BLaER1 (cell line): ENCODE data around the gene MAGI2.
"Not testable (repeated sequence)": the region's sequence is repeated elsewhere in the genome, so short reads cannot be mapped to it uniquely, and the experiment has no call there.

Source experiments
- H3K27ac ChIP-seq: shearing (Covaris generic); formaldehyde crosslinking; 2 replicates; pipeline ENCODE4 v1.8.1; 2022
- H3K27me3 ChIP-seq: shearing (Covaris generic); formaldehyde crosslinking; 2 replicates; pipeline ENCODE4 v1.8.1; 2022
- H3K36me3 ChIP-seq: shearing (Covaris generic); formaldehyde crosslinking; 2 replicates; pipeline ENCODE4 v1.8.1; 2022
- H3K4me1 ChIP-seq: shearing (Covaris generic); formaldehyde crosslinking; 2 replicates; pipeline ENCODE4 v1.8.1; 2022
- H3K4me2 ChIP-seq: shearing (Covaris generic); formaldehyde crosslinking; 2 replicates; pipeline ENCODE4 v1.8.1; 2022
- H3K4me3 ChIP-seq: shearing (Covaris generic); formaldehyde crosslinking; 2 replicates; pipeline ENCODE4 v1.8.1; 2022
- H3K9ac ChIP-seq: shearing (Covaris generic); formaldehyde crosslinking; 2 replicates; pipeline ENCODE4 v1.8.1; 2022
- H3K9me3 ChIP-seq: shearing (Covaris generic); formaldehyde crosslinking; 2 replicates; pipeline ENCODE4 v1.8.1; 2022
- H4K20me1 ChIP-seq: shearing (Covaris generic); formaldehyde crosslinking; 2 replicates; pipeline ENCODE4 v1.8.1; 2022
- Cebpa-rat ChIP-seq: shearing (Covaris generic); IDR thresholded peaks from 2 replicates; pipeline ENCODE4 v1.8.1; 2022

Gene MAGI2

GRCh38 chr7:78296644-78297371 lies 1156.7 kb downstream of the MAGI2 start:
- TF ChIP-seq Cebpa-rat = no peak
- no peaks in the 10 kb centered on the region for H3K4me1 ChIP-seq
- H3K9me3 ChIP-seq = no peaks in the 10 kb centered on the region
- H3K9ac ChIP-seq = no peak overlapping the region
- H3K27me3 ChIP-seq = no peaks in the 10 kb centered on the region
- no peak overlapping the region for H3K4me2 ChIP-seq
- no peak overlapping the region for H3K4me3 ChIP-seq
- no peak overlapping the region for H3K27ac ChIP-seq
- H4K20me1 ChIP-seq = no peaks in the 10 kb centered on the region
- no peaks in the 10 kb centered on the region for H3K36me3 ChIP-seq

GRCh38 chr7:78296046-78296597 lies 1157.3 kb downstream of the MAGI2 start:
- no peaks in the 10 kb centered on the region for H3K27me3 ChIP-seq
- H3K9me3 ChIP-seq = no peaks in the 10 kb centered on the region
- no peaks in the 10 kb centered on the region for H4K20me1 ChIP-seq
- H3K9ac ChIP-seq = no peak overlapping the region
- H3K4me1 ChIP-seq = no peaks in the 10 kb centered on the region
- no peak for TF ChIP-seq Cebpa-rat
- no peaks in the 10 kb centered on the region for H3K36me3 ChIP-seq
- H3K27ac ChIP-seq = no peak overlapping the region
- H3K4me3 ChIP-seq = no peak overlapping the region
- no peak overlapping the region for H3K4me2 ChIP-seq

- H3K4me1 ChIP-seq = not testable (repeated sequence)
These were observed 1164.0 kb downstream of the MAGI2 start for GRCh38 chr7:78289471-78289870.

GRCh38 chr7:78284945-78285344 lies 1168.5 kb downstream of the MAGI2 start:
- Histone ChIP-seq H3K9ac (no peak overlapping the region), H3K9me3 (no peaks in the 10 kb centered on the region), H3K27ac (no peak overlapping the region), H3K4me3 (no peak overlapping the region), H3K4me2 (no peak overlapping the region), H4K20me1 (no peaks in the 10 kb centered on the region), H3K36me3 (no peaks in the 10 kb centered on the region), H3K27me3 (no peaks in the 10 kb centered on the region), H3K4me1 (peaks cover 8% of the 10 kb centered on the region)
- TF ChIP-seq Cebpa-rat = no peak

More at GRCh38 chr7:78289471-78289870, 1164.0 kb downstream of the MAGI2 start:
- H3K27me3 ChIP-seq, H3K9ac ChIP-seq, H3K9me3 ChIP-seq, H3K4me2 ChIP-seq, H3K4me3 ChIP-seq, H3K36me3 ChIP-seq, H4K20me1 ChIP-seq, H3K27ac ChIP-seq: not testable (repeated sequence)

GRCh38 chr7:78280276-78280675 lies 1173.2 kb downstream of the MAGI2 start:
- H3K4me2 ChIP-seq = no peak overlapping the region
- H3K9me3 ChIP-seq = no peaks in the 10 kb centered on the region
- no peak overlapping the region for H3K4me3 ChIP-seq
- no peaks in the 10 kb centered on the region for H3K36me3 ChIP-seq
- H4K20me1 ChIP-seq = no peaks in the 10 kb centered on the region
- TF ChIP-seq Cebpa-rat = no peak
- no peak overlapping the region for H3K9ac ChIP-seq
- peaks cover 8% of the 10 kb centered on the region for H3K4me1 ChIP-seq
- no peaks in the 10 kb centered on the region for H3K27me3 ChIP-seq
- no peak overlapping the region for H3K27ac ChIP-seq

- Histone ChIP-seq H3K9ac (no peak overlapping the region), H3K27me3 (no peaks in the 10 kb centered on the region), H3K27ac (no peak overlapping the region), H3K4me2 (no peak overlapping the region), H3K4me1 (peaks cover 8% of the 10 kb centered on the region), H3K36me3 (no peaks in the 10 kb centered on the region), H3K4me3 (no peak overlapping the region), H4K20me1 (no peaks in the 10 kb centered on the region), H3K9me3 (no peaks in the 10 kb centered on the region)
- no peak for TF ChIP-seq Cebpa-rat
These were observed 1174.0 kb downstream of the MAGI2 start for GRCh38 chr7:78279457-78279856.

- peaks cover 8% of the 10 kb centered on the region for H3K4me1 ChIP-seq
- H3K27ac ChIP-seq = no peak overlapping the region
- H3K27me3 ChIP-seq = no peaks in the 10 kb centered on the region
- H3K4me3 ChIP-seq = no peak overlapping the region
- no peak overlapping the region for H3K9ac ChIP-seq
- no peaks in the 10 kb centered on the region for H3K36me3 ChIP-seq
- H3K9me3 ChIP-seq = no peaks in the 10 kb centered on the region
- TF ChIP-seq Cebpa-rat = no peak
- no peaks in the 10 kb centered on the region for H4K20me1 ChIP-seq
- no peak overlapping the region for H3K4me2 ChIP-seq
These were observed 1174.4 kb downstream of the MAGI2 start for GRCh38 chr7:78279032-78279431.

GRCh38 chr7:78267141-78267540 lies 1186.3 kb downstream of the MAGI2 start:
- H3K9me3 ChIP-seq = no peaks in the 10 kb centered on the region
- no peak overlapping the region for H3K4me2 ChIP-seq
- no peak overlapping the region for H3K9ac ChIP-seq
- H3K36me3 ChIP-seq = no peaks in the 10 kb centered on the region
- H3K27me3 ChIP-seq = no peaks in the 10 kb centered on the region
- TF ChIP-seq Cebpa-rat = no peak
- no peaks in the 10 kb centered on the region for H3K4me1 ChIP-seq
- no peak overlapping the region for H3K27ac ChIP-seq
- H4K20me1 ChIP-seq = no peaks in the 10 kb centered on the region
- no peak overlapping the region for H3K4me3 ChIP-seq

- no peaks in the 10 kb centered on the region for H3K36me3 ChIP-seq
- H3K27ac ChIP-seq = no peak overlapping the region
- H4K20me1 ChIP-seq = no peaks in the 10 kb centered on the region
- H3K9me3 ChIP-seq = no peaks in the 10 kb centered on the region
- no peak overlapping the region for H3K4me2 ChIP-seq
- no peaks in the 10 kb centered on the region for H3K27me3 ChIP-seq
- no peak overlapping the region for H3K4me3 ChIP-seq
- H3K4me1 ChIP-seq = no peaks in the 10 kb centered on the region
- no peak for TF ChIP-seq Cebpa-rat
- no peak overlapping the region for H3K9ac ChIP-seq
These were observed 1188.0 kb downstream of the MAGI2 start for GRCh38 chr7:78265486-78265885.

- H3K27me3 ChIP-seq = no peaks in the 10 kb centered on the region
- H3K36me3 ChIP-seq = no peaks in the 10 kb centered on the region
- no peak overlapping the region for H3K4me2 ChIP-seq
- TF ChIP-seq Cebpa-rat = no peak
- H3K9me3 ChIP-seq = no peaks in the 10 kb centered on the region
- no peak overlapping the region for H3K27ac ChIP-seq
- no peaks in the 10 kb centered on the region for H3K4me1 ChIP-seq
- H3K9ac ChIP-seq = no peak overlapping the region
- H4K20me1 ChIP-seq = no peaks in the 10 kb centered on the region
- H3K4me3 ChIP-seq = no peak overlapping the region
These were observed 1188.4 kb downstream of the MAGI2 start for GRCh38 chr7:78265071-78265470.
